ENCODE results near the gene LRRC7. TPM values are rescaled to one million over a fixed set of nuclear protein-coding genes. Genes with fewer than 3 reads are reported as not detected.

The LRRC7 gene
- polyA plus RNA-seq, 1 of the 3 experiments (the other 2 are of a cell fraction): 0.02 TPM

GRCh38 chr1:69520326-69520725 is 47.4 kb upstream of the LRRC7 start:
- no peaks in the 10 kb centered on the region for H3K4me1 ChIP-seq (ENCODE audit: control insufficient read depth in 1 of 2, insufficient read depth in 2 of 2, low read depth in 1 of 2, low read length in 1 of 2)
- H3K36me3 ChIP-seq (replicated peaks in 1 of 2; ENCODE audit: control insufficient read depth in 1 of 2, insufficient read depth in 2 of 2, low read length in 1 of 2): no peaks in the 10 kb centered on the region
- CTCF ChIA-PET: no interaction called here
- no peak overlapping the region for H3K4me3 ChIP-seq (ENCODE audit: low read depth in 2 of 2, low read length in 1 of 2)
- H3K27ac ChIP-seq (ENCODE audit: low read depth in 2 of 2, low read length in 1 of 2): no peak overlapping the region
- no peak overlapping the region for H2AFZ ChIP-seq (ENCODE audit: low read depth)
- H3K9me3 ChIP-seq: no peaks in the 10 kb centered on the region
- POLR2A ChIA-PET: no interaction called here
- no peaks in the 10 kb centered on the region for H3K79me2 ChIP-seq (ENCODE audit: insufficient read depth)
- no peak overlapping the region for H3K4me2 ChIP-seq
- H3K9ac ChIP-seq: no peak overlapping the region
- H3K9me2 ChIP-seq: no peaks in the 10 kb centered on the region
- no peaks in the 10 kb centered on the region for H4K20me1 ChIP-seq (ENCODE audit: insufficient read depth)
- 50% methylated on average over 5 of the region's 5 CpGs for WGBS (ENCODE audit: low lambda C conversion rate)
- TF ChIP-seq EP300 (IDR thresholded peaks at IDR 0.05; ENCODE audit: borderline replicate concordance in 1 of 2, low read depth in 1 of 2, low read length in 1 of 2): no peak
- no peak for TF ChIP-seq GATA2 (CRISPR knock-in tag; IDR thresholded peaks at IDR 0.05)
- TF ChIP-seq TEAD4 (IDR thresholded peaks at IDR 0.05; ENCODE audit: borderline replicate concordance, insufficient read depth): no peak
- no peak for TF ChIP-seq GABPA (IDR thresholded peaks at IDR 0.05; ENCODE audit: low read depth)
- TF ChIP-seq RAD21 (IDR thresholded peaks at IDR 0.05; ENCODE audit: low read length): no peak
- no peak for TF ChIP-seq ELF1 (IDR thresholded peaks at IDR 0.05)
- TF ChIP-seq CTCF (IDR thresholded peaks at IDR 0.05): no peak
- TF ChIP-seq EZH2phosphoT487 (IDR thresholded peaks at IDR 0.05; ENCODE audit: borderline replicate concordance, low read depth): no peak
- no peak for TF ChIP-seq YY1 (IDR thresholded peaks at IDR 0.05; ENCODE audit: low read depth)
- TF ChIP-seq TAF1 (IDR thresholded peaks at IDR 0.05; ENCODE audit: borderline replicate concordance, low read depth, low read length): no peak
- no peak for TF ChIP-seq SMC3 (IDR thresholded peaks at IDR 0.05; ENCODE audit: low read depth, low read length)
- TF ChIP-seq TCF12 (IDR thresholded peaks at IDR 0.05): no peak
- no peak for TF ChIP-seq CHD2 (IDR thresholded peaks at IDR 0.05; ENCODE audit: low read length, partially characterized antibody)
- TF ChIP-seq ZBTB33 (IDR thresholded peaks at IDR 0.05; ENCODE audit: borderline replicate concordance, low read depth): no peak
- TF ChIP-seq FOXM1 (IDR thresholded peaks at IDR 0.05; ENCODE audit: low read depth): no peak
- TF ChIP-seq POLR2AphosphoS5 (IDR thresholded peaks at IDR 0.05; ENCODE audit: low read depth, low read length): no peak
- TF ChIP-seq SIN3A (IDR thresholded peaks at IDR 0.05; ENCODE audit: borderline replicate concordance, low read depth, low read length): no peak
- no peaks in the 10 kb centered on the region for H3K27me3 ChIP-seq (ENCODE audit: insufficient read depth)
- no peak for DNase-seq
- H3F3A ChIP-seq (replicated peaks; ENCODE audit: insufficient read depth): no peaks in the 10 kb centered on the region

All from SK-N-SH (cell line).